Measurements from ENCODE around the gene CNTD1.

The CNTD1 gene

DNA sequence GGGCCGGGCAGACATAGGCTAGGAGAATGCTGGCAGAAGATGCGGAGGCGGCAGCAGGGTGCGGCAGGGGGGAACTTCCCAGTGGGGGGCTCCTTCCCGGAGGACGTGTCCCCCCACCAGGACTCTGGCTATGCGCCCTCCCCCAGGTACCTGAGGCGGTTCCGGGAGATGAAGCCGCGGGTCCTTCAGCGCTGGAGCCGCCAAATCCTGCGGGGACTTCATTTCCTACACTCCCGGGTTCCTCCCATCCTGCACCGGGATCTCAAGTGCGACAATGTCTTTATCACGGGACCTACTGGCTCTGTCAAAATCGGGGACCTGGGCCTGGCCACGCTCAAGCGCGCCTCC, 14.9 kb upstream of the CNTD1 start:
- no peaks in the 10 kb centered on the region for H3K9me3 ChIP-seq (ENCODE audit: control insufficient read depth, insufficient read depth, low read length)
- peaks cover 28% of the 10 kb centered on the region for H3K4me1 ChIP-seq (ENCODE audit: insufficient read depth, low read length)
- no peaks in the 10 kb centered on the region for H3K36me3 ChIP-seq (ENCODE audit: insufficient read depth, low read length)
- H3K9ac ChIP-seq (ENCODE audit: low read depth, low read length): peak overlapping the region; percentile 66; the same call in 1 of the 2 replicates

DNA sequence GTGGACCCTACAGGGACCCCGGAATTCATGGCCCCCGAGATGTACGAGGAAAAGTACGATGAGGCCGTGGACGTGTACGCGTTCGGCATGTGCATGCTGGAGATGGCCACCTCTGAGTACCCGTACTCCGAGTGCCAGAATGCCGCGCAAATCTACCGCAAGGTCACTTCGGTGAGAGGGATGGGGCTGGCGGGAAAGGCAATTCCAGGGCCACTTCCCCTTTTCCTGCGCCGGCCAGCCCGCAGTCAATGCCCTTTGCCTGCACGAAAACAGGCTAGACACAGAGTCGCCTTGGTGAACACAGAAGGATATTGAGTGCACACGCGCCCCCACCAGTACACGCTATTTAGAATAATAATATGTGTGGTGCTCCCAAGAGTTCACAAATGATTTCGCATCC, 14.3 kb upstream of the CNTD1 start:
- no peaks in the 10 kb centered on the region for H3K9me3 ChIP-seq (ENCODE audit: control insufficient read depth, insufficient read depth, low read length)
- H3K9ac ChIP-seq (ENCODE audit: low read depth, low read length): no peak overlapping the region
- H3K36me3 ChIP-seq (ENCODE audit: insufficient read depth, low read length): no peaks in the 10 kb centered on the region
- peaks cover 28% of the 10 kb centered on the region for H3K4me1 ChIP-seq (ENCODE audit: insufficient read depth, low read length)

DNA sequence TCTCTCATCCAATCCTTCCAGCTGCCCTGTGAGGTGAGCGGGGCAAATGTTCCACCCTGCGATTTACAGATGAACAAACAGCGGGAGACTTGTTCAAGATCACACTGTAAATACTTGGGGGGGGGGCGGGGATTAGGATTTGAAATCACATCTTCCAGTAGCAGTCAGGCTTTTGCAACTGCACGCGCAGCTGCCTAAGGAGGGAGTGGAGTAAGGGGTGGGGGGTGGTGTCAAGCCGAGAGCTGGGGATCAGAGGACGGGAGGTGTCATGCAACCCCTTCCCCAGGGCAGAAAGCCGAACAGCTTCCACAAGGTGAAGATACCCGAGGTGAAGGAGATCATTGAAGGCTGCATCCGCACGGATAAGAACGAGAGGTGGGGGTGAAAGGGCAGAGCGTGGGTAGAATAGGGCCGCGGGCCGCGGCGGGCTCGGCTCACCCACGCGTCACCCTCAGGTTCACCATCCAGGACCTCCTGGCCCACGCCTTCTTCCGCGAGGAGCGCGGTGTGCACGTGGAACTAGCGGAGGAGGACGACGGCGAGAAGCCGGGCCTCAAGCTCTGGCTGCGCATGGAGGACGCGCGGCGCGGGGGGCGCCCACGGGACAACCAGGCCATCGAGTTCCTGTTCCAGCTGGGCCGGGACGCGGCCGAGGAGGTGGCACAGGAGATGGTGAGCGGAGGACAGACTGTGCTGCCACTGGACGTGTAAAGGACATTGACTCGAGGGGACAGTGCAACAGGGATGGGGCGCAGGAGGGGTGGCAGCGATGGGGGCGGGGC, 13.7 kb upstream of the CNTD1 start:
- H3K36me3 ChIP-seq (ENCODE audit: insufficient read depth, low read length): no peaks in the 10 kb centered on the region
- H3K4me1 ChIP-seq (ENCODE audit: insufficient read depth, low read length): peaks cover 28% of the 10 kb centered on the region
- H3K9me3 ChIP-seq (ENCODE audit: control insufficient read depth, insufficient read depth, low read length): no peaks in the 10 kb centered on the region
- H3K9ac ChIP-seq (ENCODE audit: low read depth, low read length): no peak overlapping the region

DNA sequence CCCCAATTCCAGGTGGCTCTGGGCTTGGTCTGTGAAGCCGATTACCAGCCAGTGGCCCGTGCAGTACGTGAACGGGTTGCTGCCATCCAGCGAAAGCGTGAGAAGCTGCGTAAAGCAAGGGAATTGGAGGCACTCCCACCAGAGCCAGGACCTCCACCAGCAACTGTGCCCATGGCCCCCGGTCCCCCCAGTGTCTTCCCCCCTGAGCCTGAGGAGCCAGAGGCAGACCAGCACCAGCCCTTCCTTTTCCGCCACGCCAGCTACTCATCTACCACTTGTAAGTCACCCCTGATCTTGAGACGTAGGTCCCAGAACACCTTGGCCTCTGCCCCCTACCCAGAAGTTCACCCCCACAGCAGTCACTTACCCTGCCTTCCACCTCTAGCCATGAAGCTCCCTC, 11.4 kb upstream of the CNTD1 start:
- Histone ChIP-seq H3K9ac (ENCODE audit: low read depth, low read length) (no peak overlapping the region), H3K36me3 (ENCODE audit: insufficient read depth, low read length) (no peaks in the 10 kb centered on the region), H3K4me1 (ENCODE audit: insufficient read depth, low read length) (peaks cover 20% of the 10 kb centered on the region), H3K9me3 (ENCODE audit: control insufficient read depth, insufficient read depth, low read length) (no peaks in the 10 kb centered on the region)

DNA sequence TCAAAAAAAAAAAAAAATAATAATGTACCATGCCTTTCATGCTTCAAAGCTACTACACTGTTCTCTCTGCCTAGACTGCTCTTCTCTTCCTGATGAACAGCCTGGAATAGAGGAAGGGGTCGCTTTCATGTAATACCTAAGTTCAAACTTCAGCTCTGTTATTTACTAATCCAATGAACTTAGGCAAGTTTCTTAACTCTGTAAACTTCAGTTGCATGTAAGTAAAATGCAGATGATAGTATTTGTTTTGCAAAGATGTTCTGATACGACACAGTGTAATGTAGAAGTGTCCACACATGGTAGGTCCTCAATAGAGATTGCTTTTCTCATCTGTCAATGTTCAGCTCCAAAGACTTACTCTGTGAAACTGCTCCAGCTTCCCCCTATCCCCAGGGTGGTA, 6.7 kb upstream of the CNTD1 start:
- no peaks in the 10 kb centered on the region for H3K9me3 ChIP-seq (ENCODE audit: control insufficient read depth, insufficient read depth, low read length)
- no peaks in the 10 kb centered on the region for H3K4me1 ChIP-seq (ENCODE audit: insufficient read depth, low read length)
- no peak overlapping the region for H3K9ac ChIP-seq (ENCODE audit: low read depth, low read length)
- H3K36me3 ChIP-seq (ENCODE audit: insufficient read depth, low read length): no peaks in the 10 kb centered on the region

DNA sequence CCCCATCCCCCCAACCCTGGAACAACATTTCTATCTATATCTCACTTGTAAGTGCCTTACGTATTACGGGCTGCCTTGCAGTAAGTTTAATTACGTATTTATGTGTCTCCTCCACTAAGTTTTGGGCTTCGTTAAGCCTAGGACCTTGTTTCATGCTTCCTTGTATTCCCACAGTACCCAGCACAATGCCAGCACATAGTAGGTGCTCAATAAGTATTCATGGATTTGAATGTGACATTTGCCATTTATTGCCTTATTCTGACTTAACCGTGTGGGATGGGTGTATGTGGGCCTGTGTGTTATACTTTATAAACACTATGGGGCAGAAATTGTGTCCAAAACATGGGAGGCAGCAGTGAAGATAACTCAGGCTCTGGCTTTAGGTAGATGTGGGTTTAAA, 6.1 kb upstream of the CNTD1 start:
- no peaks in the 10 kb centered on the region for H3K9me3 ChIP-seq (ENCODE audit: control insufficient read depth, insufficient read depth, low read length)
- H3K4me1 ChIP-seq (ENCODE audit: insufficient read depth, low read length): 0 out of 2 replicates have a peak, but pooled peaks cover 1% of the 10 kb centered on the region
- no peak overlapping the region for H3K9ac ChIP-seq (ENCODE audit: low read depth, low read length)
- H3K36me3 ChIP-seq (ENCODE audit: insufficient read depth, low read length): no peaks in the 10 kb centered on the region

DNA sequence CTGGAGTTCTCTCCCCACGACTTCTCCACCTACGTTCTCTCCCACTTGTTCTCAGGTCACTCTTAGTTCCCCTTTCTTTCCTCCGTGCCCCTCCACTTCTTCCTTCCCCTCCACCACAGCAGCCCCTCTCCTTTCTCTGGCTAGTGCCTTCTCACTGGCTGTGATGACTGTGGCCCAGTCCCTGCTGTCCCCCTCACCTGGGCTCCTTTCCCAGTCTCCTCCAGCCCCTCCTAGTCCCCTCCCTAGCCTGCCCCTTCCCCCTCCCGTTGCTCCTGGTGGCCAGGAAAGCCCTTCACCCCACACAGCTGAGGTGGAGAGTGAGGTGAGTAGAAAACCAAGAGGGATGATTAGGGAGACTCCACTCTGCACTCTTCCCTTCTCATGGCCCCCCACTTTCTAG, 3.6 kb upstream of the CNTD1 start:
- Histone ChIP-seq H3K4me1 (ENCODE audit: insufficient read depth, low read length) (0 out of 2 replicates have a peak, but pooled peaks cover 5% of the 10 kb centered on the region), H3K9me3 (ENCODE audit: control insufficient read depth, insufficient read depth, low read length) (no peaks in the 10 kb centered on the region), H3K9ac (ENCODE audit: low read depth, low read length) (no peak overlapping the region), H3K36me3 (ENCODE audit: insufficient read depth, low read length) (no peaks in the 10 kb centered on the region)

DNA sequence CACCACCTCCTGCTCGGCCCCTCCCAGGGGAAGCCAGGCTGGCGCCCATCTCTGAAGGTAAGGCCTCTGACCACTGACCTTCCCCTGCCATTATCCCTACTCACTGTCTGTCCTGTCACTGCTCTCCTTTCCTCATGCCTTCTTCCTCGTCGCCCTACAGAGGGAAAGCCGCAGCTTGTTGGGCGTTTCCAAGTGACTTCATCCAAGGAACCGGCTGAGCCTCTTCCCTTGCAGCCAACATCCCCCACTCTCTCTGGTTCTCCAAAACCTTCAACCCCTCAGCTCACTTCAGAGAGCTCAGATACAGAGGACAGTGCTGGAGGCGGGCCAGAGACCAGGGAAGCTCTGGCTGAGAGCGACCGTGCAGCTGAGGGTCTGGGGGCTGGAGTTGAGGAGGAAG, 3.2 kb upstream of the CNTD1 start:
- H3K4me1 ChIP-seq (ENCODE audit: insufficient read depth, low read length): 0 out of 2 replicates have a peak, but pooled peaks cover 5% of the 10 kb centered on the region
- H3K36me3 ChIP-seq (ENCODE audit: insufficient read depth, low read length): no peaks in the 10 kb centered on the region
- no peak overlapping the region for H3K9ac ChIP-seq (ENCODE audit: low read depth, low read length)
- H3K9me3 ChIP-seq (ENCODE audit: control insufficient read depth, insufficient read depth, low read length): no peaks in the 10 kb centered on the region

DNA sequence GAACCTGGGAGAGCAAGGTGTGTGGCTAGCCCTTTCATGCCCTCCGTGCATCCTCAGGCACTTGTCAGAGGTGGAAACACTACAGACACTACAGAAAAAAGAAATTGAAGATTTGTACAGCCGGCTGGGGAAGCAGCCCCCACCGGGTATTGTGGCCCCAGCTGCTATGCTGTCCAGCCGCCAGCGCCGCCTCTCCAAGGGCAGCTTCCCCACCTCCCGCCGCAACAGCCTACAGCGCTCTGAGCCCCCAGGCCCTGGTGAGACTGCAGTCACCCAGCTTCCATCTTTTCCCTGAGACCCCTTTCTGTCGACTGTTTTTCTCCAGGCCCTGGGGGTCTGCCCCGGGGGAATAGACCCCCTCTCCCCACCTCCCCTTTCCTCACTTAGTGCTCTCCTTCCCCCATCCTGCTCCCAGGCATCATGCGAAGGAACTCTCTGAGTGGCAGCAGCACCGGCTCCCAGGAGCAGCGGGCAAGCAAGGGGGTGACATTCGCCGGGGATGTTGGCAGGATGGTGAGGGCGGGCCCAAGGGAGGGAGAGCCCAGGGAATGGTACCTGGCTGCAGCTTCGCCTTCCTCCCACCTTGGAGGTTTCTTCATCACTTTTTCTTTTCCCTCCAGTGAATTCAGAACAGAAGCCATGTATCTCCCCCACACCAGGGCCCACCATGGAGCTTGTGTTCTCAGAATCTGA, 2.4 kb upstream of the CNTD1 start:
- no peak overlapping the region for H3K9ac ChIP-seq (ENCODE audit: low read depth, low read length)
- no peaks in the 10 kb centered on the region for H3K9me3 ChIP-seq (ENCODE audit: control insufficient read depth, insufficient read depth, low read length)
- H3K36me3 ChIP-seq (ENCODE audit: insufficient read depth, low read length): no peaks in the 10 kb centered on the region
- H3K4me1 ChIP-seq (ENCODE audit: insufficient read depth, low read length): 0 out of 2 replicates have a peak, but pooled peaks cover 5% of the 10 kb centered on the region

DNA sequence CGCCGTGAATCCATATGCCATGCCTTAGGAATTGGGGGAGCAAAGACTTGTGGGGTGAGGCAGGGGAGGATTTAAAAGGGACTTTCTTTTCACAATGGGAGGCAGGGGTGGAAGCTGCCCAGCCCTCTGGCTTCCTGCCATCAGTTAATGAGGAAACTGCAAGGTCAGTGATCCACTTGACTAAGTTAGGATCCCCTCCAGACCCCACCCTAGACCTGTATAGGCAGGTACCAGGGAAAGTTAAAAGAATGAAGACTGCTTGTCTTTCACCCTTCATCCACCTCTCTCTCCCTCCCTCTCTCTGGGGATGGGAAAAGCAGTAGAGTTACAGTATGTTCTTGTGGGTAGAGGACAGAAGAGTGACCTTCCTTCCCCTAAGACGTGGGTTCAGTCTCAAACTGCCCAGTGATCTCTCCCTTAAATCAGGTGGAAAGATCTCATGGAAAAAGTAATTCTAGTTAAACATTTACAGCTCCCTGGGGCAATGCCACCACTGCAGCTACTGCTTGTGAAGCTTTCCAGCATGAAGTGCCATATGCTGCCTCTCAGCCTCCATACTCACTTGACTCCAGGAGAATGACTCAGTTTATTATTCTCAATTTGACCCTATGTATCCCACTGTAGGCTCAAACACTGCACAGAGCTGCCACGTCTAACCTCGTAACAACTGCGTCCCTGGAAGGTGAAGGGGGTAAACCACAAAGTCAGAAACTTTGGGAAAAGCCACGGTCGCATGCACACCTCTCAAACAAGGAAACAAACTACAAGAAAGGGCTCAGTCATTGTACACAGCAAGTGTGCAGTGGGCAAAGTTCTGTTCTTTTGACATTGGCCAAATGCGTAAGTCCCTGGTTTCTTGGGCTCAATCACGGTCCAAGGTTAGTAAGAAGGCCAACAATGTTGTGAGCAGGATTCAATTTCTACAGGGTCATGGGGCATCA, 1.3 kb upstream of the CNTD1 start:
- 0 out of 2 replicates have a peak, but pooled peaks cover 5% of the 10 kb centered on the region for H3K4me1 ChIP-seq (ENCODE audit: insufficient read depth, low read length)
- H3K9ac ChIP-seq (ENCODE audit: low read depth, low read length): peak overlapping the region; percentile 92
- no peaks in the 10 kb centered on the region for H3K36me3 ChIP-seq (ENCODE audit: insufficient read depth, low read length)
- no peaks in the 10 kb centered on the region for H3K9me3 ChIP-seq (ENCODE audit: control insufficient read depth, insufficient read depth, low read length)

DNA sequence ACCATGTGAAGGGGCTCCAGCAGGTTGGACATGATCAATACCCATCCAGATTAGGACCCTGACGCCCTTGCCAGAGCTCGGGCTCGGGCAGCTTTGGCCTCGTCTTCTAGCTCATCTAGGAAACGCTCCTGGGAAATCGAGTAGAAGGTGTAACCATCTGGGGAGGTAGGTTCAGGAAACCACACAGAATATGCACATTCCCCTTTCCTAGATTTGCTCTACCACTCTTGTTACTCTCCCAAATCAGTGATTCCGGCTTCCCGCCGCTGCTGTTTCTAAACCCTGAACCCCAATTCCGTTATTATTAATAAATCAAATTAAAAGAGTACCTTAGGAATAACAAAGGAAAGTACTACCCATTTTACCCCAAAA, 664 bp upstream of the CNTD1 start:
- Histone ChIP-seq H3K4me1 (ENCODE audit: insufficient read depth, low read length) (0 out of 2 replicates have a peak, but pooled peaks cover 5% of the 10 kb centered on the region), H3K9me3 (ENCODE audit: control insufficient read depth, insufficient read depth, low read length) (no peaks in the 10 kb centered on the region)

DNA sequence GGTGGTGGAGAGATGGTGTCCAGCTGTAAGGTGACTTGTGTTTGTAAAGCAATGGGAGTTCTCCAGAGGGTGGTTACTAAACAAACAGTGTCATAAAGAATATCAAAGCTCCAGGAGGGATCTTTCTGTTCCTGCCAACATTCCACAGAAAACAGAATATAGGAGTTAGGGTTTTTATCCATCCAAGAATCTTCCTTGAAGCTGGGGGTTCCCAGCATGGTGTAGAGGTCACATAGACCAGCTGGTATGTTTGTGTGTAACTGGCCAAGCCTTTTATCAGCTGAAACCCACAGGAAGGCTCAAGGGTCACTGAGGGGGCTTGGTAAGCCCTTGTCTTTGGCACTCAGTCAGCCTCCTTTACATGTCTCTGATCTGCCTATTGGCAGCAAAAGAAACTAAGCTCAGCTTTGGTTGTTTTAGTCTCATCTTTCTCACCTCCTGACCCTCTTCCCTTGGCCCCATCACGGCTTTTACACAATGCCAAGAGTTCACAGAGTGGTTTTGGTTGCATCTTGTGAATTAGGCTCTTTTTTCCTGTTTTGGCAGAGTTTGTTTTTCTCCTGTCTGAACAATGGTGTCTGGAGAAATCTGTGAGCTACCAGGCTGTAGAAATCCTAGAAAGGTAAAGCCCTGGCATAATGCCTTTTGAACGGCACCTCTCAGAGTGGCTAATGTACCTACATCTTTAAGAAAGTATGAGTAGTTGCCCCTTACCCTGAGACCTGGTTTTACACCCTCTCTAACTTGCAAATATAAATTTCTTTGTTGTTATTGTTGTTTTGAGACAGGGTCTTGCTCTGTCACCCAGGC, 4.6 kb downstream of the CNTD1 start:
- Histone ChIP-seq H3K9me3 (ENCODE audit: control insufficient read depth, insufficient read depth, low read length) (no peaks in the 10 kb centered on the region), H3K4me1 (ENCODE audit: insufficient read depth, low read length) (no peaks in the 10 kb centered on the region), H3K36me3 (ENCODE audit: insufficient read depth, low read length) (no peaks in the 10 kb centered on the region), H3K9ac (ENCODE audit: low read depth, low read length) (no peak overlapping the region)

More for the DNA sequence above, 664 bp upstream of the CNTD1 start:
- no peaks in the 10 kb centered on the region for H3K36me3 ChIP-seq (ENCODE audit: insufficient read depth, low read length)
- peak overlapping the region; percentile 92 for H3K9ac ChIP-seq (ENCODE audit: low read depth, low read length)

DNA sequence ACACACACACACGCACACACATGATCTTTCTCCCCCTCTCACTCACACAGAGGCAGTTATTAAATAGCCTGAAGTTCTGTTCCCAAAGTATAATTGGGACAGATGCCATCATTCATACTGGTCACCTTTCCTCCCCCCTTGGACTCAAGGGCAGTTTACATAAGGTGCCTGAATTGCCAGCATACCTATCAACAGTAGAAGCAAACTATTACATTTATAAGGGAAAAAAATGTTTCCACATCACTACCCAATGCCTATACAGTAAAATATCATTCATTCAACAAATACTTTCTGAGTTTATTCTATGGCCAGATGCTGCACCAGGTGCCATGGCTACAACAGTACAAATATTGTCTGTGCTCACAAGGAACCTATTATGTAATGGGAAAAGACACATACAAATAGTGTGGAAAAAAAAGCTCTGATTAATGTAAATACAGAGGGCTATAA, 6.3 kb downstream of the CNTD1 start:
- Histone ChIP-seq H3K9me3 (ENCODE audit: control insufficient read depth, insufficient read depth, low read length) (no peaks in the 10 kb centered on the region), H3K9ac (ENCODE audit: low read depth, low read length) (no peak overlapping the region), H3K36me3 (ENCODE audit: insufficient read depth, low read length) (no peaks in the 10 kb centered on the region), H3K4me1 (ENCODE audit: insufficient read depth, low read length) (no peaks in the 10 kb centered on the region)

DNA sequence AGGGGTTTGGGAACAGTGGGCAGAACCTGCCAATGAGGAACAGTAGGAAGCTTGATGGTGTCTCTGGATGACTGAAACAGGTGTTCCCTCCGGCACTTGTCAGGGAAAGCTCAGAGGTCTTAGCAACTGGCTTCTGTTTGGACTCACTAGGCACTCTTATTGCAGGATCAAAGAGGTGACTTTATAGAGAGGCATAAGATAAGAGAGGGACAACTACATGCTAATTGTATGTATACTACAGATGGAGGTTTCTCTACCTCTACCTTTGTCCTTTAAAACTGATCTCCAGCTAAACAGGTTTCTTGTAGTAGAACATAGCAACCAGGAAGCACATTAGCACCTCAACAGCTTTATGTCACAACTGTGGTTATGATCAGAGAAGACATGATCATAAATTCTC, 7.6 kb downstream of the CNTD1 start:
- Histone ChIP-seq H3K9ac (ENCODE audit: low read depth, low read length) (no peak overlapping the region), H3K36me3 (ENCODE audit: insufficient read depth, low read length) (peaks cover 5% of the 10 kb centered on the region; the same call in 1 of the 2 replicates), H3K4me1 (ENCODE audit: insufficient read depth, low read length) (no peaks in the 10 kb centered on the region), H3K9me3 (ENCODE audit: control insufficient read depth, insufficient read depth, low read length) (no peaks in the 10 kb centered on the region)

Measured in ES-I3 (cell line).